Neural cell (in vitro differentiated cells): ENCODE results near the gene ATP6V1F.

Experiments
- EZH2 ChIP-seq: fragments of 200-600, 300-800 bp; shearing (Covaris generic), sonication (generic); IDR thresholded peaks from 2 replicates; pipeline ENCODE4 v1.6.1; 2014; ENCODE audit warnings: antibody characterized with exemption, low read length, borderline replicate concordance, mild to moderate bottlenecking; ENCODE audit not compliant: insufficient read depth, poor library complexity, severe bottlenecking
- MXI1 ChIP-seq: fragments of 450-650 bp; conservative IDR thresholded peaks from 2 replicates; pipeline ENCODE4 v1.6.1; 2014; ENCODE audit warnings: antibody characterized with exemption, mild to moderate bottlenecking; ENCODE audit not compliant: poor library complexity, severe bottlenecking
- RAD21 ChIP-seq: fragments of 450-650 bp; conservative IDR thresholded peaks from 2 replicates; pipeline ENCODE4 v1.6.1; 2014; ENCODE audit warnings: antibody characterized with exemption, mild to moderate bottlenecking, moderate library complexity
- REST ChIP-seq: IDR thresholded peaks from 2 replicates; pipeline ENCODE4 v1.6.1; 2012; ENCODE audit warnings: borderline replicate concordance
- TAF1 ChIP-seq: IDR thresholded peaks from 2 replicates; pipeline ENCODE4 v1.6.1; 2012; ENCODE audit warnings: low read depth
- TF ChIP-seq, protein P1 (sequence below): fragments of 450-650 bp; IDR thresholded peaks from 2 replicates; pipeline ENCODE4 v1.5.1; 2014; ENCODE audit warnings: antibody characterized with exemption, mild to moderate bottlenecking, moderate library complexity; ENCODE audit not compliant: poor library complexity, severe bottlenecking

DNA sequence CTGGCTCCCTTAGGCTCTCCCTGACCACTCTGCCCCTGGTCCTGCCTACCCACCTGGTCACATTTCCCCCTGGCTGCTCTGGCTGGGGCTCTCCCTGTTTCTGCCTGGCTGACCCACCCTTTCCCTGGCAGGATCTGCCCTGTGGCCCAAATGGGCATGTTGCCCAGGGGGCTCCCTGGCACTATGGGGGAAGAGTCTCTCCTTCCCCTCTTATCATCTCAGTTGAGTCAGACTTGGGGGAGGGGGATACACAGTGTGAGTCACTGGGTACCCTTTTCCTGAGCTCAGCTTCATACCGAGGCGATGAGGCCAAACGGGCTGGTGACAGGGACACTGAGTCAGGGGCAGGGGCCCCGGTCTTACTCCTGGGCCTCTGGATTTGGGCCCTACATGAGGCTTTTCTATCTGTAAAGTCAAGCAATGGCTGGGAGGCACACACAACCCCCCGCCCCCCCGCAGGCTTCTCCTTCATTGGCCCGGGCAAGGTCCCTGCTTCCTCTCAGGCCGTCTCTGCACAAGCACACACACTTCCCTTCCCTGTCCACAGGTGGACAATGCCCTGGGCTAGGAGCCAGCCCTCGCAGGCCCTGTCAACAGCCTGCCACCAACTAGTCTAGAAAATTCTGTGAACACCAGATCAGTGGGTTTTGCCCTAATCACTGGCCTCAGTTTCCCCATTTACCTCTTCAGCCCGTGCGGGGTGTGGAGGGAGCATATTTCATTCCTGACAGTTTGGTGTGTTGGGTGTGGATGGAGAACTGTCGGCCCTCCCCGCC lies 33.1 kb upstream of the ATP6V1F start:
- TF ChIP-seq, protein P1, sequence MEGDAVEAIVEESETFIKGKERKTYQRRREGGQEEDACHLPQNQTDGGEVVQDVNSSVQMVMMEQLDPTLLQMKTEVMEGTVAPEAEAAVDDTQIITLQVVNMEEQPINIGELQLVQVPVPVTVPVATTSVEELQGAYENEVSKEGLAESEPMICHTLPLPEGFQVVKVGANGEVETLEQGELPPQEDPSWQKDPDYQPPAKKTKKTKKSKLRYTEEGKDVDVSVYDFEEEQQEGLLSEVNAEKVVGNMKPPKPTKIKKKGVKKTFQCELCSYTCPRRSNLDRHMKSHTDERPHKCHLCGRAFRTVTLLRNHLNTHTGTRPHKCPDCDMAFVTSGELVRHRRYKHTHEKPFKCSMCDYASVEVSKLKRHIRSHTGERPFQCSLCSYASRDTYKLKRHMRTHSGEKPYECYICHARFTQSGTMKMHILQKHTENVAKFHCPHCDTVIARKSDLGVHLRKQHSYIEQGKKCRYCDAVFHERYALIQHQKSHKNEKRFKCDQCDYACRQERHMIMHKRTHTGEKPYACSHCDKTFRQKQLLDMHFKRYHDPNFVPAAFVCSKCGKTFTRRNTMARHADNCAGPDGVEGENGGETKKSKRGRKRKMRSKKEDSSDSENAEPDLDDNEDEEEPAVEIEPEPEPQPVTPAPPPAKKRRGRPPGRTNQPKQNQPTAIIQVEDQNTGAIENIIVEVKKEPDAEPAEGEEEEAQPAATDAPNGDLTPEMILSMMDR = no peak
- TF ChIP-seq RAD21 (no peak), REST (no peak), TAF1 (no peak), EZH2 (no peak), MXI1 (no peak)
